HEK293T (cell line): ENCODE measurements around the gene P3H3.

Source experiments
- CTCF ChIA-PET: fragments of 350-600 bp; formaldehyde crosslinking; extraction: SDS; loops from one replicate; lab custom pipeline; 2021; ENCODE audit warnings: antibody characterized with exemption, inconsistent platforms; lab: Yijun Ruan, JAX
- POLR2A ChIA-PET: fragments of 350-600 bp; formaldehyde crosslinking; extraction: SDS; loops from one replicate; lab custom pipeline; 2020; ENCODE audit warnings: antibody characterized with exemption, inconsistent platforms; lab: Yijun Ruan, JAX
- DNase-seq: peaks from one replicate; pipeline ENCODE4 v3.0.0; 2012; ENCODE audit warnings: mixed read lengths; ENCODE audit errors: extremely low spot score
- ARNT ChIP-seq: fragments of 450-650 bp; IDR thresholded peaks from 2 replicates; pipeline ENCODE4 v1.6.1; 2017; ENCODE audit warnings: mild to moderate bottlenecking
- BHLHE40 ChIP-seq: fragments of 450-650 bp; IDR thresholded peaks from 2 replicates; pipeline ENCODE4 v1.6.1; 2016; ENCODE audit warnings: mild to moderate bottlenecking, moderate library complexity, borderline replicate concordance
- CTBP1 ChIP-seq: fragments of 450-650 bp; IDR thresholded peaks from 2 replicates; pipeline ENCODE4 v1.6.1; 2016; ENCODE audit warnings: borderline replicate concordance
- ELF4 ChIP-seq: fragments of 450-650 bp; IDR thresholded peaks from 2 replicates; pipeline ENCODE4 v1.6.1; 2017; ENCODE audit warnings: antibody characterized with exemption
- FOXA1 ChIP-seq: fragments of 450-650 bp; IDR thresholded peaks from 2 replicates; pipeline ENCODE4 v1.6.1; 2016; ENCODE audit warnings: mild to moderate bottlenecking
- FOXK2 ChIP-seq: fragments of 450-650 bp; IDR thresholded peaks from 2 replicates; pipeline ENCODE4 v1.6.1; 2016; ENCODE audit warnings: mild to moderate bottlenecking
- FOXM1 ChIP-seq: fragments of 450-650 bp; IDR thresholded peaks from 2 replicates; pipeline ENCODE4 v1.6.1; 2017; ENCODE audit warnings: mild to moderate bottlenecking, borderline replicate concordance
- HDGF ChIP-seq: fragments of 450-650 bp; IDR thresholded peaks from 2 replicates; pipeline ENCODE4 v1.6.1; 2017; ENCODE audit warnings: antibody characterized with exemption, borderline replicate concordance
- L3MBTL2 ChIP-seq: fragments of 450-650 bp; conservative IDR thresholded peaks from 2 replicates; pipeline ENCODE4 v1.6.1; 2016; ENCODE audit warnings: mild to moderate bottlenecking
- LEF1 ChIP-seq: fragments of 450-650 bp; IDR thresholded peaks from 2 replicates; pipeline ENCODE4 v1.6.1; 2017; ENCODE audit warnings: mild to moderate bottlenecking, borderline replicate concordance
- NFRKB ChIP-seq: fragments of 450-650 bp; IDR thresholded peaks from 2 replicates; pipeline ENCODE4 v1.6.1; 2016; ENCODE audit warnings: mild to moderate bottlenecking, moderate library complexity
- PKNOX1 ChIP-seq: fragments of 450-650 bp; IDR thresholded peaks from 2 replicates; pipeline ENCODE4 v1.6.1; 2016
- SP1 ChIP-seq: fragments of 450-650 bp; IDR thresholded peaks from 2 replicates; pipeline ENCODE4 v1.6.1; 2017
- SUZ12 ChIP-seq: fragments of 450-650 bp; IDR thresholded peaks from 2 replicates; pipeline ENCODE4 v1.6.1; 2016; ENCODE audit warnings: mild to moderate bottlenecking
- TARDBP ChIP-seq: fragments of 450-650 bp; IDR thresholded peaks from 2 replicates; pipeline ENCODE4 v1.6.1; 2016
- ZNF384 ChIP-seq: fragments of 450-650 bp; IDR thresholded peaks from 2 replicates; pipeline ENCODE4 v1.6.1; 2016

Gene P3H3

DNA sequence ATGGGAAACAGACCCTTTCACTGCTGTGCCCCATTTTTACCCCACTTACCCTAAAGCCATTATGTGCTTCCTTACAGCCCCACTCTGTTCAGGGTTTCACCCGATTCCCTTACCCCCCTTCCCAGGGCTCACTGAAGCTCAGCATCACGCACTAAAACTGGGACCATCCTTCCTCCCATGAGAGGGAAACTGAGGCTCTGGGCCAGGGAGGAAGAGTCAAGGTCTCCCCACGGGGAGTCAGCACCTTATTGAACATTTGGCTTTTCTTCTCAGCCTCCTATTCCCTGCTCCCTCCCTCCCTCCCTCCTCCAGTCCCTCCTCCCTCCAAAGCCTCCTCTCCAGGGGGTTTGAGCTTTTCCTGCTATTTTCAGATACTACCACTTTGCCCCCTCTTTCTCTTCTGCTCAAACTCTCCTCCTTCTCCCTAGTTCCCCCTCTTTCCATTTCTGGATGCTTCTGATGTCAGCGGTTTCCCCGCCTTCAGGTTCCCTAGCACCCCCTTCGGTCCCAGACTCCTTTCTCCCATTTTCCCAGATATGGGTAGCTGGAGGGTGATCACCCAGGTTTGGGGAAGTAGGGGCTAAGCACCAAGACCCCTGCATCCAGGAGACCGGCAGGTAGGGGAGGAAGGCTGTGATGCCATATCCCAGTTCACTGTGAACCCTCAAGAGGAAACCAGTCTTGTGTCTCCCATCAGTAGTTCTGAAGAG, 5.6 kb upstream of the P3H3 start:
- POLR2A ChIA-PET: interaction anchor here (0.9 to 5.7 kb wide), 8 partner anchors 15 to 133 kb away, joined by 3 to 73 read pairs (median 7); partner anchors contain the start of genes CD4, MLF2, PTMS and ZNF384

DNA sequence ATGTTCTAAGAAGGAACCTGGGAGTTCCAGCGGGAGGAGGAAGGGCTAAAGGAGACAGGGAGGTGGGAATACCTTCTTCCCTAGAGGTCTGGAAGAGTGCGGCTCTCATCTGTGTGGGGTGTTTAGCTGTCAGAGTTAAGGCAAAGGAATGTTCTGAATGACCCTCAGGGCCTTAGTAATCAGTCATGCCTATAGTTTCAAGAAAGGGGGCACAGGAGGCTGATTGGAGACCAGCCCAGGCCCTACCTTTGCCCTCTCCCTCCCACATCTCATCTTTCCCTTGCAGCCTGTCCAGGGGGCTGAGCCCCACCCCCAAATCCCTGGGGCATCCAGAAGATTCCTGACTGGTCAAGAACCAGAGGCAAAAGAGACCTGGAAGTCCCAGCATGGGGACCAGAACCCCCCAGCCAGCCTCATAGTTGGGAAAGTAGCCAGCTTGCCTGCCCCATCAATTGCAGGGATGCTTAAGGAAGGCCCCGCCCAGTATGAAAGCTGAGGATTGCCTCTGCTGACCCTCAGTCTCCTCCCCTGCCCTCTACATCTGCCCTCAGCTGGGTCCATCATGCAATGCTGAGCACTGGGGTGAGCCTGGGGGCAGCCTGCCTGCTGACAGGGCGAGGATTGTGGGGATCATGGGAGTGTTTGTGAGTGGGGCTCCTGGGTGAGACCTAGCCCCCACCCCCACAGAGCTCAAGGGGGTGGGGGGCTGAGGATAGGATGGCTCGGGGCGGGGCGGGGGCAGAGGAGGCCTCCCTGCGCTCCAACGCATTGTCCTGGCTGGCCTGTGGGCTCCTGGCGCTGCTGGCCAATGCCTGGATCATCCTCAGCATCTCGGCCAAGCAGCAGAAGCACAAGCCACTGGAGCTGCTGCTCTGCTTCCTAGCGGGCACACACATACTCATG, 4.8 kb upstream of the P3H3 start:
- DNase-seq: no peak
- ChIA-PET POLR2A (interaction anchor here (1.1 to 5.7 kb wide), 6 partner anchors 31 to 134 kb away, joined by 3 to 73 read pairs (median 8); partner anchors contain the start of genes COPS7A, MLF2, PTMS and ZNF384), CTCF (interaction anchor here (0.5 to 2.5 kb wide), 5 partner anchors 40 to 266 kb away, joined by 4 to 28 read pairs (median 5); partner anchors contain the start of gene MLF2)
- TF ChIP-seq L3MBTL2 (no peak), SUZ12 (no peak), BHLHE40 (no peak), TARDBP (no peak)

More for the DNA sequence above, 5.6 kb upstream of the P3H3 start:
- TF ChIP-seq ARNT: no peak
- TF ChIP-seq CTBP1: no peak
- no peak for TF ChIP-seq LEF1
- TF ChIP-seq FOXA1: no peak
- TF ChIP-seq FOXM1: no peak
- no peak for TF ChIP-seq SP1
- TF ChIP-seq ELF4: no peak
- no peak for TF ChIP-seq ZNF384
- no peak for TF ChIP-seq L3MBTL2
- no peak for TF ChIP-seq FOXK2
- TF ChIP-seq NFRKB: no peak
- TF ChIP-seq TARDBP: no peak
- no peak for TF ChIP-seq HDGF
- TF ChIP-seq SUZ12: no peak
- TF ChIP-seq PKNOX1: no peak
- no peak for TF ChIP-seq BHLHE40
- CTCF ChIA-PET: interaction anchor here (0.6 to 2.1 kb wide), 7 partner anchors 50 to 265 kb away, joined by 4 to 15 read pairs (median 5); partner anchors contain the start of genes COPS7A and MLF2
- no peak for DNase-seq

DNA sequence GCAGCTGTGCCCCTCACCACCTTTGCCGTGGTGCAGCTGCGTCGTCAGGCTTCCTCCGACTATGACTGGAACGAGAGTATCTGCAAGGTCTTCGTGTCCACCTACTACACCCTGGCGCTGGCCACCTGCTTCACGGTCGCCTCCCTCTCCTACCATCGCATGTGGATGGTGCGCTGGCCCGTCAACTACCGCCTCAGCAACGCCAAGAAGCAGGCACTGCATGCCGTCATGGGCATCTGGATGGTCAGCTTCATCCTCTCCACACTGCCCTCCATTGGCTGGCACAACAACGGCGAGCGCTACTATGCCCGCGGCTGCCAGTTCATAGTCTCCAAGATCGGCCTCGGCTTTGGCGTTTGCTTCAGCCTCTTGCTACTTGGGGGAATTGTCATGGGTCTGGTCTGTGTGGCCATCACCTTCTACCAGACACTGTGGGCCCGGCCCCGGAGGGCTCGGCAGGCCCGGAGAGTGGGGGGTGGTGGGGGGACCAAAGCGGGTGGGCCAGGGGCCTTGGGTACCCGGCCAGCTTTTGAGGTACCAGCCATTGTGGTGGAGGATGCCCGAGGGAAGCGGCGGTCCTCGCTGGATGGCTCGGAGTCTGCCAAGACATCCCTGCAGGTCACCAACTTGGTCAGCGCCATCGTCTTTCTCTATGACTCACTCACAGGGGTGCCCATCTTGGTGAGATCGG, 4.0 kb upstream of the P3H3 start:
- ChIA-PET POLR2A (interaction anchor here (0.5 to 5.7 kb wide), 8 partner anchors 27 to 211 kb away, joined by 3 to 73 read pairs (median 5); partner anchors contain the start of genes CDCA3, COPS7A, MLF2 and PTMS), CTCF (interaction anchor here (0.5 to 2.5 kb wide), 7 partner anchors 11 to 154 kb away, joined by 3 to 28 read pairs (median 4); partner anchors contain the start of gene MLF2)
- no peak for DNase-seq
- TF ChIP-seq FOXM1: no peak

DNA sequence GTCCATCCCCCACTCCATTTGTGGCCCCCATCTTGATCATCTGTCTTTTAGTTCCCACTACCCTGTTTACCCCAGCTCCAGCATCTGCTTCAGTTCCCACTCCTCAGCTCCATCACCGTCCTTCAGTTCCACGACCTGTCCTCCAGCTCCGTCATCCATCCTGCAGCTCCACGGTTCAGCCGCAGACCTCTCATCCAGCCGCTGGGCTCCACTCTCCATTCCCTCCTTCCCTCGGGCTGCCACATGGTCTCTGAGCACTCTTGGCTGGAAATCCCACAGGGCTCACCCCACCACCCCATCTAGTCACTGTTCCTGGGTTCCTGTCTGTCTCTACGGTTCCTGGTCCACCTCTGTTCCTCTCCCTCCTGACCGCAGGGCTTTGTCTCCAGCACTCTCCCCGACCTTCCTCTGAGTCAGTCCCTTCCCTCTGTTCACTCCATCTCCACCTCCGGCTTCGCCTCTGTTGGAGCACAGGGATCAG, 3.3 kb upstream of the P3H3 start:
- ChIA-PET POLR2A (interaction anchor here (0.5 to 5.7 kb wide), 10 partner anchors 16 to 212 kb away, joined by 3 to 73 read pairs (median 6); partner anchors contain the start of genes CDCA3, COPS7A, GNB3 and MLF2), CTCF (interaction anchor here (0.5 to 2.5 kb wide), 16 partner anchors 8 to 454 kb away, joined by 3 to 28 read pairs (median 4); partner anchors contain the start of genes CDCA3, MLF2 and PTMS)
- no peak for TF ChIP-seq PKNOX1
- no peak for DNase-seq

GRCh38 chr12:6825398-6826124, 2.6 kb upstream of the P3H3 start:
- POLR2A ChIA-PET: interaction anchor here (1.0 to 5.7 kb wide), 9 partner anchors 15 to 136 kb away, joined by 3 to 73 read pairs (median 8); partner anchors contain the start of genes CDCA3, COPS7A, GNB3 and MLF2
- no peak for TF ChIP-seq FOXM1
- no peak for TF ChIP-seq CTBP1
- no peak for TF ChIP-seq FOXA1
- no peak for TF ChIP-seq ELF4
- no peak for TF ChIP-seq SP1
- no peak for TF ChIP-seq PKNOX1
- TF ChIP-seq HDGF: no peak
- no peak for TF ChIP-seq ZNF384
- TF ChIP-seq NFRKB: no peak
- DNase-seq: peak; percentile 85
- CTCF ChIA-PET: interaction anchor here (0.5 to 2.5 kb wide), 15 partner anchors 8 to 455 kb away, joined by 3 to 28 read pairs (median 3); partner anchors contain the start of genes CDCA3, MLF2 and PTMS
